Hematopoietic multipotent progenitor cell treated with erythropoietin and hydrocortisone succinate and interleukin-3 and kit ligand, for 17 days (in vitro differentiated cells): ENCODE measurements around the gene ARHGEF10L.

Experiments used
- DNase-seq: peaks from one replicate; pipeline ENCODE4 v3.0.0-alpha.2; 2015; ENCODE audit warnings: low spot score

The ARHGEF10L gene

GRCh38 chr1:17568014-17568900 lies 28.8 kb downstream of the ARHGEF10L start:
- no peak for DNase-seq

GRCh38 chr1:17569200-17570139 lies 30.0 kb downstream of the ARHGEF10L start:
- no peak for DNase-seq

- DNase-seq = no peak
Measured at GRCh38 chr1:17570228-17570627, 30.7 kb downstream of the ARHGEF10L start.

- DNase-seq = no peak
Measured at GRCh38 chr1:17572264-17572985, 32.9 kb downstream of the ARHGEF10L start.

GRCh38 chr1:17573518-17574041 lies 34.1 kb downstream of the ARHGEF10L start:
- no peak for DNase-seq

- no peak for DNase-seq
Measured at GRCh38 chr1:17574516-17574915, 35.0 kb downstream of the ARHGEF10L start.

GRCh38 chr1:17575797-17576518 lies 36.5 kb downstream of the ARHGEF10L start:
- no peak for DNase-seq

GRCh38 chr1:17576519-17576853 lies 37.0 kb downstream of the ARHGEF10L start:
- DNase-seq = no peak

- DNase-seq = no peak
Measured at GRCh38 chr1:17577907-17578297, 38.4 kb downstream of the ARHGEF10L start.

- DNase-seq = no peak
Measured at GRCh38 chr1:17579951-17580939, 40.7 kb downstream of the ARHGEF10L start.

GRCh38 chr1:17581389-17582123 lies 42.1 kb downstream of the ARHGEF10L start:
- DNase-seq = no peak

- DNase-seq = no peak
Measured at GRCh38 chr1:17582124-17582774, 42.8 kb downstream of the ARHGEF10L start.

- DNase-seq = no peak
Measured at GRCh38 chr1:17584539-17584938, 45.0 kb downstream of the ARHGEF10L start.

- DNase-seq = no peak
Measured at GRCh38 chr1:17585266-17585987, 45.9 kb downstream of the ARHGEF10L start.

GRCh38 chr1:17586172-17586964 lies 46.9 kb downstream of the ARHGEF10L start:
- no peak for DNase-seq

GRCh38 chr1:17587693-17588047 lies 48.2 kb downstream of the ARHGEF10L start:
- no peak for DNase-seq
